Esophagus squamous epithelium (tissue), 5 donors: ENCODE data around the gene CUL3. TPM values are rescaled to one million over a fixed set of nuclear protein-coding genes. Genes with fewer than 3 reads are reported as not detected.

Source experiments
- DNase-seq: peaks from one replicate; lab custom pipeline; 2025; lab: John Stamatoyannopoulos, UW
- H3K27ac ChIP-seq, 4 donors: fragments of 200-600 bp; sonication (generic); one replicate each; pipeline ENCODE4 v1.5.1; 2016 to 2019; ENCODE audit warnings: mild to moderate bottlenecking in 1 of 4
- H3K27me3 ChIP-seq, 4 donors: fragments of 200-600 bp; sonication (generic); 1 replicate in 3 of 4; 2 replicates in 1 of 4; pipeline versions ENCODE4 v1.5.1 to v1.6.0; 2017 to 2021; ENCODE audit warnings: antibody characterized with exemption in 1 of 4
- H3K36me3 ChIP-seq, 3 donors: fragments of 200-600 bp; sonication (generic); one replicate each; pipeline ENCODE4 v1.5.1; 2016 to 2019
- H3K4me1 ChIP-seq, 3 donors: fragments of 200-600 bp; sonication (generic); one replicate each; pipeline ENCODE4 v1.5.1; 2017 to 2019
- H3K4me3 ChIP-seq, 4 donors: fragments of 200-600 bp; sonication (generic); 1 replicate in 3 of 4; 2 replicates in 1 of 4; pipeline ENCODE4 v1.5.1; 2016 to 2019; ENCODE audit warnings: mild to moderate bottlenecking in 2 of 4, moderate library complexity in 1 of 4
- H3K9me3 ChIP-seq, 3 donors: fragments of 200-600 bp; sonication (generic); one replicate each; pipeline ENCODE4 v1.5.1; 2016 to 2019
- CTCF ChIP-seq, 6 experiments: fragments of 450-650 bp in 4 of 6; fragments of 200-600 bp in 2 of 6; sonication (generic) in 2 of 6; IDR thresholded peaks; one replicate each; pipeline ENCODE4 v1.5.1; 2016 to 2019; ENCODE audit warnings: antibody characterized with exemption in 6 of 6, mild to moderate bottlenecking in 4 of 6, moderate library complexity in 4 of 6
- POLR2A ChIP-seq, 4 donors: fragments of 450-650 bp; IDR thresholded peaks; one replicate each; pipeline ENCODE4 v1.6.1; 2017; ENCODE audit warnings: antibody characterized with exemption in 4 of 4, mild to moderate bottlenecking in 4 of 4, moderate library complexity in 3 of 4
- WGBS, 2 donors: methylation state at CpG; one replicate each; pipeline ENCODE4 v1.1.5; 2018; 5-methylcytosine and 5-hydroxymethylcytosine counted together
- intact Hi-C: fragments of 100-400 bp; cut with DNase I; formaldehyde crosslinking; loops from one replicate; pipeline ENCODE4 v1.15.0; 2022
- total RNA-seq, 4 donors: library from RNA; depleted of rRNA; stranded (reverse); fragments of >200 nt; gene quantifications; one replicate each; pipeline ENCODE4 v1.1.0, GENCODE V29; 2016
- donor health status: DM: yes; HTN: yes; CAD: no.

Gene CUL3
- total RNA-seq, 4 donors from 2014 or later, result 59.7 to 91.4 (median 85.2) TPM

- H3K4me3 ChIP-seq, result no peak overlapping the region
- H3K9me3 ChIP-seq, result no peaks in the 10 kb centered on the region
- no peak for DNase-seq
- no peaks in the 10 kb centered on the region for H3K27me3 ChIP-seq
- WGBS, 2 donors, result 56 to 76% methylated on average over 4 of the region's 4 CpGs
- H3K27ac ChIP-seq, result no peak overlapping the region
- H3K36me3 ChIP-seq, result no peaks in the 10 kb centered on the region
- H3K4me1 ChIP-seq, result no peaks in the 10 kb centered on the region
- intact Hi-C loops, result no loop called here
- TF ChIP-seq CTCF (IDR thresholded peaks at IDR 0.05), result no peak
- no peak for TF ChIP-seq POLR2A (IDR thresholded peaks at IDR 0.05)
These were observed 157.7 kb downstream of the CUL3 start for GRCh38 chr2:224427471-224427870.

GRCh38 chr2:224426656-224427055 lies 158.5 kb downstream of the CUL3 start:
- no peak overlapping the region for H3K4me3 ChIP-seq
- H3K36me3 ChIP-seq, result no peaks in the 10 kb centered on the region
- intact Hi-C loops, result no loop called here
- no peak overlapping the region for H3K27ac ChIP-seq
- no peaks in the 10 kb centered on the region for H3K4me1 ChIP-seq
- no peaks in the 10 kb centered on the region for H3K9me3 ChIP-seq
- no peak for DNase-seq
- H3K27me3 ChIP-seq, result no peaks in the 10 kb centered on the region
- no peak for TF ChIP-seq POLR2A (IDR thresholded peaks at IDR 0.05)
- no peak for TF ChIP-seq CTCF (IDR thresholded peaks at IDR 0.05)
- 62 to 63% methylated on average over 3 of the region's 3 CpGs for WGBS, 2 donors

- DNase-seq, result no peak
- Histone ChIP-seq H3K36me3 (no peaks in the 10 kb centered on the region), H3K4me1 (peaks cover 0 to 6% (median 0%) of the 10 kb centered on the region in 3 donors), H3K4me3 (no peak overlapping the region), H3K27ac (no peak overlapping the region), H3K27me3 (no peaks in the 10 kb centered on the region), H3K9me3 (no peaks in the 10 kb centered on the region)
- intact Hi-C loops, result no loop called here
- no peak for TF ChIP-seq POLR2A (IDR thresholded peaks at IDR 0.05)
- TF ChIP-seq CTCF (IDR thresholded peaks at IDR 0.05), result no peak
- 64 to 90% methylated on average over 2 of the region's 2 CpGs for WGBS, 2 donors
These were observed 164.1 kb downstream of the CUL3 start for GRCh38 chr2:224421065-224421464.

Other genes starting within 250 kb of the CUL3 start
- 1 to 10 TPM in 2 of 4 donors, under 1 TPM in 2; 0.38 to 2.7 (median 1.2) TPM for gene FAM124B, start 183.3 kb downstream of the CUL3 start, total RNA-seq
- not detected for gene CCDC195, start 131.0 kb upstream of the CUL3 start, total RNA-seq